Measurements from ENCODE around the gene KLF6. TPM values are rescaled to one million over a fixed set of nuclear protein-coding genes. Genes with fewer than 3 reads are reported as not detected.

KLF6 gene
- total and polyA plus RNA-seq, 8 donors = 66.0 to 217 (median 112) TPM

DNA sequence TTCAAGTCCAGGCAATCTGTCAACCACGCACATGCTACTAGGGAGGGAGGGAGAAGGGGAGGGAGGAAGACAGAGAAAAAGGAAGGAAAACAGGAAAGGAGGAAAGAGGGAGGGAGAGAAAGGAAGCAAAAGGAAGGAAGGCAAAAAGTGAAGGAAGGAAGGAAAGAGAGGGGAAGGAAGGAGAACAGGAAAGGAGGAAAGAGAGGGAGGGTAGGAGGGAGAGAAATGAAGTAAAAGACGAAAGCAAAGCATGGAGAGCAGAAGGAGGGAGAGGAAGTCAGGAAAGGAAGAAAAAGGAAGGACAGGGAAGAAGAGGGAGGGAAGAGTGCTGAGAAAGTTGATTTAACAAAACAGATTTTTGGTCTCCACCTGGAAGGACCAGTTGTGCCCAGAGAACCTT, 25.6 kb downstream of the KLF6 start:
- TF ChIP-seq CTCF (IDR thresholded peaks at IDR 0.05) = no peak

GRCh38 chr10:3758491-3758970, 26.5 kb downstream of the KLF6 start:
- ATAC-seq = no peak
- DNase-seq = no peak
- Histone ChIP-seq H3K36me3 (no peaks in the 10 kb centered on the region), H3K9me3 (no peaks in the 10 kb centered on the region), H3K27ac (peak overlapping the region in 1 of 2 donors; percentile 33), H3K4me3 (no peak overlapping the region), H3K27me3 (no peaks in the 10 kb centered on the region), H3K4me1 (peaks cover 0 to 80% of the 10 kb centered on the region in 2 donors)
- intact Hi-C loops (cut with DNase I) = no loop called here
- TF ChIP-seq CTCF (IDR thresholded peaks at IDR 0.05) = no peak

More for the DNA sequence above, 25.6 kb downstream of the KLF6 start:
- H3K27me3 ChIP-seq = no peaks in the 10 kb centered on the region
- no peak overlapping the region for H3K27ac ChIP-seq
- DNase-seq = no peak
- H3K4me3 ChIP-seq = no peak overlapping the region
- ATAC-seq = no peak
- H3K36me3 ChIP-seq = no peaks in the 10 kb centered on the region
- no peaks in the 10 kb centered on the region for H3K9me3 ChIP-seq
- H3K4me1 ChIP-seq = peaks cover 2 to 85% of the 10 kb centered on the region in 2 donors
- intact Hi-C loops (cut with DNase I) = no loop called here

GRCh38 chr10:3757638-3758490, 27.1 kb downstream of the KLF6 start:
- DNase-seq (peak in 1 of 4 donors; percentile 75), ATAC-seq (no peak)
- peaks cover 0 to 76% of the 10 kb centered on the region in 2 donors for H3K4me1 ChIP-seq
- H3K36me3 ChIP-seq = no peaks in the 10 kb centered on the region
- H3K4me3 ChIP-seq = no peak overlapping the region
- intact Hi-C loops (cut with DNase I) = no loop called here
- H3K27ac ChIP-seq = peak overlapping the region in 1 of 2 donors; percentile 33
- no peak for TF ChIP-seq CTCF (IDR thresholded peaks at IDR 0.05)
- no peaks in the 10 kb centered on the region for H3K27me3 ChIP-seq
- no peaks in the 10 kb centered on the region for H3K9me3 ChIP-seq

GRCh38 chr10:3757250-3757637, 27.8 kb downstream of the KLF6 start:
- peak overlapping the region in 1 of 2 donors; percentile 33 for H3K27ac ChIP-seq
- H3K4me3 ChIP-seq = no peak overlapping the region
- intact Hi-C loops (cut with DNase I) = no loop called here
- no peak for DNase-seq
- no peaks in the 10 kb centered on the region for H3K9me3 ChIP-seq
- no peak for TF ChIP-seq CTCF (IDR thresholded peaks at IDR 0.05)
- H3K4me1 ChIP-seq = peaks cover 0 to 75% of the 10 kb centered on the region in 2 donors
- ATAC-seq = no peak
- no peaks in the 10 kb centered on the region for H3K36me3 ChIP-seq
- H3K27me3 ChIP-seq = no peaks in the 10 kb centered on the region

DNA sequence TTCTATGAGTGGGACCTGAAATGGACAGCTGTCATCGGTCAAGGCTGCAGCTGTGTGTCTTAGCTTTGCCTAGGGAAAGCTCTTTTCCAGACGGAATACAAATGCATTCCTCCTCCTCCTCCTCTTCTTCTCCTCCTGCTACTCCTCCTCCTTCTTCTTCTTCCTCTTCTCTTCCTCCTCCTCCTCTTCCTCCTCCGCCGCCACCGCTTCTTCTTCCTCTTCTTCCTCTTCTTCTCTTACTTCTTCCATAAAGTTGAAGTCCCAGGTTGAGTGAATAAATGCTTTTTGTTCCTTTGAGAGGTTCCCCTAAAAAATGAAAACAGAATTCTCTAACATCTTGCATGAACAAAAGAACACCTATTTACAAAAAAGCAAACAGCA, 28.7 kb downstream of the KLF6 start:
- intact Hi-C loops (cut with DNase I) = no loop called here
- H3K4me1 ChIP-seq = peaks cover 0 to 68% of the 10 kb centered on the region in 2 donors
- ATAC-seq (no peak), DNase-seq (peak in 1 of 4 donors; percentile 47)
- peak overlapping the region in 1 of 2 donors; percentile 33 for H3K27ac ChIP-seq
- H3K36me3 ChIP-seq = no peaks in the 10 kb centered on the region
- TF ChIP-seq CTCF (IDR thresholded peaks at IDR 0.05) = no peak
- no peak overlapping the region for H3K4me3 ChIP-seq
- H3K9me3 ChIP-seq = no peaks in the 10 kb centered on the region
- H3K27me3 ChIP-seq = no peaks in the 10 kb centered on the region

Data from left lung (tissue), 10 donors.